Measurements from ENCODE around the gene AADACL3. TPM values are rescaled to one million over a fixed set of nuclear protein-coding genes. Genes with fewer than 3 reads are reported as not detected.

AADACL3 gene
- total RNA-seq, 2 experiments from 2014 or later = not detected

GRCh38 chr1:12762766-12763165 lies 46.9 kb downstream of the AADACL3 start:
- CTCF ChIA-PET = no interaction called here
- POLR2A ChIA-PET = no interaction called here

- POLR2A ChIA-PET = no interaction called here
- CTCF ChIA-PET = no interaction called here
These were observed 47.6 kb downstream of the AADACL3 start for GRCh38 chr1:12763479-12763878.

GRCh38 chr1:12764016-12764415 lies 48.1 kb downstream of the AADACL3 start:
- ChIA-PET POLR2A (no interaction called here), CTCF (no interaction called here)

- POLR2A ChIA-PET = no interaction called here
- CTCF ChIA-PET = no interaction called here
These were observed 53.1 kb downstream of the AADACL3 start for GRCh38 chr1:12769031-12769430.

- ChIA-PET CTCF (no interaction called here), POLR2A (no interaction called here)
These were observed 54.1 kb downstream of the AADACL3 start for GRCh38 chr1:12769976-12770505.

GRCh38 chr1:12770620-12771019 lies 54.7 kb downstream of the AADACL3 start:
- POLR2A ChIA-PET = no interaction called here
- CTCF ChIA-PET = no interaction called here

GRCh38 chr1:12771186-12771585 lies 55.3 kb downstream of the AADACL3 start:
- CTCF ChIA-PET = no interaction called here
- POLR2A ChIA-PET = no interaction called here

GRCh38 chr1:12772520-12772919 lies 56.6 kb downstream of the AADACL3 start:
- ChIA-PET POLR2A (no interaction called here), CTCF (no interaction called here)

- ChIA-PET POLR2A (no interaction called here), CTCF (no interaction called here)
These were observed 57.5 kb downstream of the AADACL3 start, which contains the start of gene PRAMEF12 for GRCh38 chr1:12773438-12773837. Gene PRAMEF12, plus strand, starts transcription at chr1:12773738. Its CDS starts 1,130 bp downstream, at chr1:12774868.

- POLR2A ChIA-PET = no interaction called here
- CTCF ChIA-PET = no interaction called here
These were observed 59.0 kb downstream of the AADACL3 start for GRCh38 chr1:12774801-12775345.

- ChIA-PET POLR2A (no interaction called here), CTCF (interaction anchor here (0.5 kb wide), 1 partner anchor 774 kb away, joined by 3 read pairs; no protein-coding TSS in a partner anchor)
These were observed 59.5 kb downstream of the AADACL3 start for GRCh38 chr1:12775443-12775842.

- ChIA-PET CTCF (no interaction called here), POLR2A (no interaction called here)
These were observed 61.1 kb downstream of the AADACL3 start for GRCh38 chr1:12776801-12777557.

Other genes starting within 250 kb of the AADACL3 start
- gene DHRS3, start 97.9 kb upstream of the AADACL3 start, total RNA-seq = 100 to 1,000 TPM; 134 to 136 TPM
- not detected for gene AADACL4, start 72.0 kb upstream of the AADACL3 start, total RNA-seq
- gene CFAP107, start 30.1 kb downstream of the AADACL3 start, total RNA-seq = not detected
- gene PRAMEF12, start 57.6 kb downstream of the AADACL3 start, total RNA-seq = not detected
- not detected for gene PRAMEF1, start 75.3 kb downstream of the AADACL3 start, total RNA-seq
- gene PRAMEF11, start 115.3 kb downstream of the AADACL3 start, total RNA-seq = not detected
- not detected for gene HNRNPCL1, start 132.6 kb downstream of the AADACL3 start, total RNA-seq
- gene PRAMEF2, start 141.0 kb downstream of the AADACL3 start, total RNA-seq = not detected
- gene PRAMEF4, start 170.1 kb downstream of the AADACL3 start, total RNA-seq = not detected
- gene PRAMEF10, start 182.2 kb downstream of the AADACL3 start, total RNA-seq = not detected
- gene PRAMEF7, start 200.5 kb downstream of the AADACL3 start, total RNA-seq = not detected
- not detected for gene PRAMEF6, start 231.5 kb downstream of the AADACL3 start, total RNA-seq

Measured in activated CD8-positive, alpha-beta memory T cell treated with anti-CD3 and anti-CD28 coated beads for 36 hours (primary cell).